CD4-positive, alpha-beta T cell treated with Interleukin-10 for 1 hour (primary cell): Measurements from ENCODE around the gene YPEL4.
A peak's percentile ranks its signal among the peaks of the same experiment; 100 is the strongest.

Experiments used
- DNase-seq: peaks from one replicate; pipeline ENCODE4 v3.0.0-alpha.2; 2020

The YPEL4 gene

GRCh38 chr11:57648801-57649735, 644 bp downstream of the YPEL4 start:
- DNase-seq = no peak

GRCh38 chr11:57647960-57648800, 1.5 kb downstream of the YPEL4 start:
- no peak for DNase-seq

DNA sequence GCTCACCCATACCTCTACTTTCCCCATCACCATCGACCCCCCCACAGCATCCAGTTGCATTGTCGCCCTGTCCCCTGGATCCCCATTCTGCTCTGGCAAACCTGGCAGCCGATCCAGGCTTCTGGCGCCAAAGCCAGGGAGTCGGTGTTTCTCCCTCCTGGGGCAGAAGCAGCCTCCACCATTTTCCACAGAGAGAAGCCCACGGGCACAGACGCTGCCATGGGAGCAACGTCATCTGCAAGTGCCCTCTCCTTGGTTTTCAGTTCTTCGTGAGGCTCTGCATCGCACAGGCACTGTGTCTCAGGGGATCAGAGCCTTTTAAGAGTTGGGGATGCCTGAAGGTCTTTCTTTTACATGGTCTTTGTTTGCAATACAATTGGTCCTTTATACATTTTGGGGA, 2.3 kb downstream of the YPEL4 start:
- DNase-seq = no peak

GRCh38 chr11:57646799-57647303, 2.9 kb downstream of the YPEL4 start:
- no peak for DNase-seq

DNA sequence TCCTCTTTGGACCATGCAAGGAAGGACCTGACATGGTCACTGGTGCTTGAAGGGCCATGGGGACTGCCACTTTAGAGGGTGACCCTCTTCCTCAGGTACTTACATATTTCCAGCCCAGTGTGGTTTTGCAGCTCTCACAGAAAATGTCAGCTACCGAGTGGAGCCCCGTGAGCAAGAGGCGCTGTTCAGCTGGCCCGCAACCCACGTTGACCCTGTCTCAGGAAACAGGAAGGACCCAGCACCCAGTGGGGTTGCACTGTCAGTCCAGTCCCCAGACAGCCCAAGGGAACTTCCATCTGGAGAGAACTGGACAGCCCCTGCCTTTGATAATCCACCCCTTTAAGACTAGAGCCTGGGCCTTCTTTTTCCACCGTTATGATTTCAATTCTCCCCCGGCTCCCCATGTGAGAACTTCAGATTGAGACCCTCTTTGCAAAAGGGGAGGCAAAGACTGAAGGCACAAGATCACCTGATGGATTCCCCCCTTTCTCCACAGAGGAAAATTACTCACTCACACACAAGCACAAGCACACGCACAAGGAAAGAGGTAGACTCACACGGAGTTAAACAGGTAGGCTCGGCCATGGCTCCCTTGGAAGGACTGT, 3.4 kb downstream of the YPEL4 start:
- DNase-seq = no peak

- no peak for DNase-seq
Measured at GRCh38 chr11:57645689-57646085, 4.0 kb downstream of the YPEL4 start.

DNA sequence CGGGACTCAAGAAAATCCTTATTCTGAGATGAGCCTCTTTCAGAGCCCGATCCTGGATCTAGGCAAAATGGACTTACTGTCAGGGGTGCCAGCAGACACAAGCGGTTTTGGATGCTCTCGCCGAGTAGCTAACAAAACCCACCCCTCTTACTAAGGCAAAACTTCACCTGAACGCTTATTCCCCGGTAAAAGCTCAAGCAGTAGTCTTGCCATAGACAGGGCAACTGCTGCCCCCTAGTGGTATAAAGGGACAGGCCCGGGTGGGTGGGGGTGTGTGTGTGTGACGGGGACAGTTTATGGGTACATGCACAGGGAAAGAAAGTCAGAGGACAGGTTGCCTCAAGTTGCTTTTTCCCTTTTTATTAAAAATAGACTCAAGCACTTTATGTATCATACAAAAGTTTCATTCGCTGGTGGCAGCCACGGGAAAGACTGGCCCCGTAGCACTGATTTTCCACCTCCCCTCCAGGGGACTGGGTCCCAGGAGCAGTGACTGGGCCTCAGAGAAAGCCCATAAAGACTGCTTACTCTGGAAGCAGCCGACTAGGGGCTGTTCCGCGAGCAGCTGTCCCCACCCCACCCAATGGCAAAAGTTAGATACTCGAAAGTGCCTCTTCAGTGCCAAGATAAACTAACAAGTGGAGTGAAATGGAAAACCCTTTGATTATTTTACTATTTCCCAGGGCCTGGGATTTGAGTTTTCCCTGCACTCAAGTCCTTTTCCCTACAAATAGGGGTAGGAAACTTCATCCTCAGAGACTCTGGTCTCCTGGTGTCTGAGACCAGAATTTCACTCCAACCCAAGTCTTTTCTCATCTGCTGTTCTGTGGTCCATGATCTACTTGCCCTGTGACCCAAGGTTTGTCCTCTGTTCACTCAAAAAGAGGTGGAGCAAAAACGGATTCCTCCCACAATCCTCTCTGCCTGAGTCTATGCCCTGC, 4.7 kb downstream of the YPEL4 start:
- DNase-seq = peak; percentile 91

DNA sequence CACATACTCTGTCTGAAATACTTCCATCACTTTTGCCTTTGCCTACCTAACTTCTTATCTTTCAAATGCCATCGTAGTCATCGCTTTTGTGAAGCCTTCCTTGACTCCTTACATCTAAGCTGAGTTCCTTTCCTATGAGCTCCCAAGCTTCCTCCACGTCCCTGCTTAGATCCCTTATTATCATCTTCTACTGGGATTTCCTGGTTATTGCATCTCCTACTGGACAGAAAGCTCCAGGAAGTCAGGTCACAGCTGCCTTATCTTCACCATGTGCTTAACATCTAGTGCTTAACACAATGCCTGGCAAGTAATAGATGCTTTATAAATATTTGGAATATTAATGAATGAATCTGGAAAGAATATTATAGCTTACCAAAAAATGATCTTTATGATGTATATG, 5.9 kb downstream of the YPEL4 start:
- DNase-seq = no peak

DNA sequence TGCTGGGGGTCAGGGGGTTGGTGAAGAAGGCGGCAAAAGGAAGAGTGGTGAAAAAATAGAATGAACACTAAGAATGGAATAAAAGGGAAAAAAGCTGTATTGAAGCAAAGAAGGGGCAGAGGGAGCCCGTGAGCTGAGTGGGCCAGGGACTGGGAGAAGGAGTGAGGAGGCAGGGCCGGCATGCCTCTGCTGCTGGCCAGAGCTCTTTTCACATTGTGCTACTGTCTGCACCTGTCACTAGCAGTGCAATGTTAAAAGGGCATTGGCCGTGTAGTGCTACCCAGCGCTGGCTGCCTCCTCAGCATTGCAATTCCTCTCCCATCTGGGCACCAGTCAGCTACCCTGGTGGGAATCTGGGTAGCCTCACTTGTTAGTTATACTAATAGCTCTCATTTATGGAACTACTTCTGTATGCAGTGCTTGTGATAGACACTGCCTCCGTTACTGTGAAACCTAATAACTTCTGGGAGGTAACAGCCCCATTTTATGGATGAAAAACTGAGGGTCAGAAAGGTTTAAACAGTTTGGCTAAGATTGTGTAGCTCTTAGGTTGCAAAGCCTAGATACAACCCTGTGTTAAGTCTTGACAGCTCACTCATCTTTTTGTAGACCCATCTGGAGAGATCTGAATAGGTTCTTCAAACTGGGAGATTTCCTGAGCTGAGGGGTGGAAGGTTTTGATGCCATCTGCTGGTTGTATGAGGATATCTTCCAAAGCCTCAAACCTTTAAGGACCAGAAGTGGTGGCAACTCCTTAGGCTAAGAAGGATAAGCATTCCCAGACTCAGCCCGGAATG, 8.5 kb downstream of the YPEL4 start:
- peak; percentile 51 for DNase-seq

- no peak for DNase-seq
Measured at GRCh38 chr11:57640068-57640800, 9.5 kb downstream of the YPEL4 start.

DNA sequence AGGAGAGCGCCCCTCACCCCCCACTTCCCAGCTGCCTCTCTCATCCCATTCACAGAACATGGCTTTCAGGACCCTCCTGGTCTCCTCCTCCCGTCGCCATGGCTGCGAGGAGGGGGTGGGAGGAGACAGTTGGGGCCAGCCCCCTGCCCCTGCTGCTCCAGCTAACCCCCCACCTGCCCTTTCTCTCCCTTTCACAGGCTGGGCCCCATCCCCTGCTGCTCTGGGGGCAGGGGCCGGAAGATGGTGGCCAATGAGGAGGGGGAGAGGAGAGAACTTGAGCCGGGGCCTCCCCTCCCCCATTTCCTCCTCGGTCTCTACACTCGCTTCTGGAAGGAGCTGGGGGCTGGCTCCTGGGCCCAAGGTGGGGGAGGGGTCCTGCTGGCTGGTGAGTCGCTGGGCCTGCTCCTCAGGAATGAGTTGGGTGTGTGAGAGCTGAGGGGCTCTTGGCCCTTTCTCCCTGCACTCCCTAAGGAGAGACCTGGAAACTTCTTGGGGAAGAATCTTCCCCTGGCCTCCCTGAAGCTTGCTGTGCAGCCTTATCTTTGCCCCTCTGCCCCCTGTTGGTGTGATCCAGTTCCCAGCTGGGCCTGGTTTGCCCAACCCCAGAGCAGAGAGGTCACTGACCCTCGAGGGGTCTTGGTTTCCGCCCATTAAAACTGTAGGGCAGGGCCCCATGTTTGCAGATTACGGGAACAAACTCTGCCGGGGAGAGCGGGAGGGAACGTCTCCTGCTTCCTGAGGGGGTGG, 10.2 kb downstream of the YPEL4 start:
- DNase-seq = no peak

GRCh38 chr11:57638811-57639320, 10.8 kb downstream of the YPEL4 start:
- DNase-seq = no peak

- no peak for DNase-seq
Measured at GRCh38 chr11:57638005-57638781, 11.5 kb downstream of the YPEL4 start.

DNA sequence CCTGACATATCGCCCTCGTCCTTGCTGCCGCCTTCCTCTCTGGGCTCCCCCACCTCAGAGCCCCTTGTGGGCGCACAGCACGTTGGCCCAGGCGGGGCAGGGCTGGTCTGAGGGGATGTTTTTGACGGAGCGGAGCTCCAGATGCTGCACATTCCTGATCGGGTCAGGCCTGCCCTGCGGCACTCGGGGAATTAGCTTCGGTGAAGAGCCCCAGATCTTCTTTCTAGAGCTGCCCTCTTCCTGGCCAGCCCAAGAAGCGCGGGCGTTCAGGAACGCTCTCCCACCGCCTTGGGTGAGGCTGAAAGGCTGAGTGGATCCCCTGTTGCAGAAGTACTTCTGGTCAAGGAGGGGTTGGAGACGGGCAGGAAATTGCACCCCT, 12.1 kb downstream of the YPEL4 start:
- no peak for DNase-seq

- no peak for DNase-seq
Measured at GRCh38 chr11:57635246-57635645, 14.5 kb downstream of the YPEL4 start.

DNA sequence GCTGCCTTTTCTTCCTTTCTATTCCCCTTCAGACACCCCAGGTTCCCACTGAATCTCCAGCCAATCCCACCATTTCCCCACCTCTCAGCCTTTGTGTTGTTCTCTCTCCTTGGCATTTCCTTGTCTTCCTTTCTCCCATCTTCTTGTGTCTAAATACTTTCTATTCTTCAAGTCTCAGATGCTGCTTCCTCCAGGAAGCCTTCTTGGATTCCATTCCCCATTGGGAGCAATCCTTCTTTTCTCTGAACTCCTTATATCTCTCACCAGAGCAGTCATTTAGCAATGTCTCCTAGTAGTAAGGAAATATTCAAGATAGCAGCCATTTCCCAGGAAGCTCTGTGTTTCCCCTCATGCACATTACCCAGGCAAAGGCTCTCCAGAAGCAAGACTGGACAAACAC, 15.4 kb downstream of the YPEL4 start:
- no peak for DNase-seq

- no peak for DNase-seq
Measured at GRCh38 chr11:57633394-57634070, 16.2 kb downstream of the YPEL4 start.

DNA sequence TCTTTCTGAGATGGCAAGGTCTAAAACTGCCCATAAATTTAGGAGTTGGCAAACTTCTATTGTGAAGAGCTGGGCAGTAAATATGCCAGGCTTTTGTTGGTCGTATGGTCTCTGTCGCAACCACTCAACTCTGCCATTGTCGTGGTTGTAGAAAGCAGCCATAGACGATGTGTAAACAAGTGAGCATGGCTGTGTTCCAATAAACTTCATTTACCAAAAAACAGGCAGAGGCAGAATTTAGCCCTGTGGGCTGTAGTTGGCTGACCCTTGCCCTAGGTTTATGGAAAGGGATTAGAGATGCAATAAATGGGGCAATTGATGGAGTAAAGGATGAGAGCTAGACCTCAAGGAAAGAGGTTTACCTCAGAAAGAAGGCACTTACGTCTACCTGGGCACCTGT, 17.6 kb downstream of the YPEL4 start:
- DNase-seq = no peak
